SH-SY5Y (cell line): ENCODE data around the gene RPL27A.

Experiments used
- GATA2 ChIP-seq: IDR thresholded peaks from 2 replicates; pipeline ENCODE4 v1.6.1; 2011; ENCODE audit warnings: mild to moderate bottlenecking, low read depth, low read length
- GATA3 ChIP-seq: IDR thresholded peaks from 2 replicates; pipeline ENCODE4 v1.6.1; 2011; ENCODE audit warnings: low read depth, mild to moderate bottlenecking, low read length, moderate library complexity

DNA sequence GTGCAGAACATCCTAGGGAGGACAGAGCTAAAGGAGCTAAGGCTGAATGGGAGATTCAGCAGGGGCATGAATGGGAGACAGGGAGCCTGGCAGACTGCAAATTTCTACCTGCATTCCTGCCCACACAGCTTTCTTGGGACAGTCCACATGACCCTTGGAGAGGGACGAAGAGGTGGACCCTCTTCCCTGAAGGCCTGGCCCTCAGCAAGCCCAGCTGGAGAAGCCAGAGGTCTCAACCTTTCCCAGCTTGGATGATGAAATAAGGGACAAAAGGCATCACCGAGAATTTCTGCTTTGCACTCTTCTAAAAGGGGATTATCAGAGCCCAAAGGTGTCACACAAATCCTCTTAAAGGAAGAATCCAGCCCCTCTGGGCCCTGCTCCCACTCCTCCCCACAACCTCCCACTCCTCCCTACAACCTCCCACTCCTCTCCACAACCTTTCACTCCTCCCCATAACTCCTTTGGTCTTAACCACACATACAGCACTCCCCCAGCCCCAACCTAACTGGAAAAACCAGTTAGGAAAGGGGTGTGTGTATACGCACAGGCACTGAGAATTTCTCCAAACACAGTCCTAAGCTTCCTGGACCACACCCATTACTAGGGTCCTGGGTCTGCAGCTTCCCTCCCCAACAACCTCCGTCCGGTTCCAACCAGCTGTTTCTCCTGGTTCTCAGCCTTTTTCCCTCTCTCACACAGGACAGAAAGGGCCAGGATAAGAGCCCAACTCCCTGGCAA lies 38.4 kb downstream of the RPL27A start:
- TF ChIP-seq GATA2, result no peak
- no peak for TF ChIP-seq GATA3
